SHP77 (cell line): ENCODE data around the gene CBFA2T3.

Source experiments
- DNase-seq, 2 experiments: peaks; one replicate each; lab custom pipeline; 2025; lab: John Stamatoyannopoulos, UW

The CBFA2T3 gene

DNA sequence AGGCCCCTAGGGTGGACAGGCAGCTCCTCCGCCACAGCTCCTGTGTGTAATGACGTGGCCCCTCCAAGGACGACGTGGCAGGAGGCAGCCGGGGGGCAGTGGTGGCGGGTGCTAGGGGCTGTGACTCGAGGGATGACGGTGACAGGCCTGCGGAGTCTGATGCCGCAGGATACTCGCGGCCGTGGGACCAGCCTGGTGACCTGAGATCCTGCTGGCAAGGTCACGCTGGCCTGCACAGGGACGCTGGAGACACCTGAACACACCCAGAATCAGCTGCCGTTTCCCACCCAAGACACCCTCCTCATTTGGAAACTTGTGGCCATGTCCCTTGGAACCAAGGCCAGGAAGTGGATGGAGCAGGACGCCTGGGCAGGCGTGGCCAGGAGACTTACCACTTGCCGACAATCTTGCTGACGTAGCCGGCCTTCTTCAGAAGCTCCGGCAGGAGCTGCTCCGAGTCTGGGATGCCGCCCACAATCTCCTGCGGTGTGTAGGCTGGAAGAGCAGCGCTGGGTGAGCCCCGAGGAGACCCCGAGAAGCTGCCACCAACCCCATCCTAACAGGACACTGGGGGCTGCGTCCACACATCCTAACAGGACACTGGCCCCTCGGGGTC, 136.3 kb downstream of the CBFA2T3 start:
- DNase-seq, result no peak

GRCh38 chr16:88839745-88840599, 137.0 kb downstream of the CBFA2T3 start:
- no peak for DNase-seq

- DNase-seq, result no peak
Measured at GRCh38 chr16:88839026-88839529, 137.9 kb downstream of the CBFA2T3 start.

DNA sequence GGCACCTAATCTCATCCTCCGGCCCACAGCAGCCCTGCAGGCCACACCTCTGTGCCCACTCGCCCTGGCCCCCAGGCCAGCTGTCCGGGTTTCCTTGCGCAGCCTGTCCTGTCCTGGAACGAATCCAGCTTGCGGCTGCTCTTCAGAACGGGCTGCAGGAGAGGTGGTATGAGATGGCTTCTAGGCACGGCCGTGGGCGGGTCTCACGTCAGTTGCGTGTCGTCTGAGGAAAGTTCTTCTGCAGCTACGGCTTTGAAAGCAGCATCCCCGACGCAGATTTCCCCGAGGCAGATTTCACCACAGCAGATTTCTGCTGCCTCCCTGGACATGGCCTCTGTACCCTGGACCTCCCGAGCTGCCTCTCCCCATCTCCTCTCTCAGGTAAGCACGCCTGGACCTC, 138.4 kb downstream of the CBFA2T3 start:
- no peak for DNase-seq

DNA sequence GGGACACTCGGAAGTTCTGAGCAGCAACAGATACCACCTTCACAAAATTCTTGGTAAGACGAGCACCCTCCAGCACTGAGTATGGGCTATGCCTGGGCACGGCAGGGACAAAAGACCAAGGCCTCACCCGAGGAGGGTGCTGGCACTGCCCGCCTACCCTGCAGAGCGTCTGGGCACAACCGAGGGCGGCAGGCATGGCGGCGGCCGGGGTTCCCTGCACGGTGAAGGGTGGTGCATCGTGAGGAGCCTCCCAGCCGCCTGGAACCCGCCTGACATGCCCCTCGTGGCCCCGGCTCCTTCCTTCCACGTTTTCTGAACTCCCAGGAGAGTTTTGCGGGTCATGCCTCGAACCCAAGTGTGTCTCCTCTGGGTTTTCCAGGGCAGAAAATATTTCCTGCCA, 139.2 kb downstream of the CBFA2T3 start:
- DNase-seq, result no peak

DNA sequence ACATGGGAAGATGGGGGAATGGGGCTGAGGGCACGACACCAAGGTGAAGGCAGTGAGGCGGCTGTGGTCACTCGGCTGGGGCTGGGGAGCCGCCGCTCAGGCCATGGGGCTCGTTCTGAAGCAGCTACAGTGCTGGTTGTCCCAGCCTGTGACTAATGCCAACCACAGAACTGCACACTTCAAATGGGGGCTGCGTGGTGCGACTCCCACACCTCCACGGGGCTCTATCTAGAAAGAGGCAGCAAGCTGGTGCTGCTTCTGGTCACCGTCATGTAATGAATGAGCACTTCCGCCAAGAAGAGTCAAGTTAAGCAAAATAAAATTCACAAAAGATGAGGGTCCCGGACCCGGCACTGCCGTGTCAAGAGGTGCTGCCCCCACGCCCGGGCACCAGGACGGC, 140.2 kb downstream of the CBFA2T3 start:
- DNase-seq, result no peak

GRCh38 chr16:88835818-88836217, 141.2 kb downstream of the CBFA2T3 start:
- DNase-seq, result no peak

DNA sequence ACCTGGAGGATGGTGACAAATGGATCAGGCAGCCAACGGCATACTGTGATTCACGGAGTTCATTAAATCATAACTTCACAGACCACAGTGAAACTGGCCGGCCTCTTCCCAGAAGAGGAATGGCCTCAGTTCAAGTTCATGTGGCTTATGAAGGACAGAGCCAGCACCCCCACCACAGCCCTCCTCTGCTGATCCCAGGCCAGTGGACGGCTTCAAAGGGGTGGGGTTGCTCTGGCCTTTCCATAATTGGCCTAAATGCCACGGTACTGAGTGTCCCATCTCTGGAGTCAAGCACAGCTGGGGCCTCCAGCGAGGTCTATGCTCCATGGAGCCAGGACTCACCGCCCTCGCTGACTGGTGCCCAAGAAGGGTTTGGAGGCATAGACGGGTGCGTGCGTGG, 141.6 kb downstream of the CBFA2T3 start:
- DNase-seq, result no peak

DNA sequence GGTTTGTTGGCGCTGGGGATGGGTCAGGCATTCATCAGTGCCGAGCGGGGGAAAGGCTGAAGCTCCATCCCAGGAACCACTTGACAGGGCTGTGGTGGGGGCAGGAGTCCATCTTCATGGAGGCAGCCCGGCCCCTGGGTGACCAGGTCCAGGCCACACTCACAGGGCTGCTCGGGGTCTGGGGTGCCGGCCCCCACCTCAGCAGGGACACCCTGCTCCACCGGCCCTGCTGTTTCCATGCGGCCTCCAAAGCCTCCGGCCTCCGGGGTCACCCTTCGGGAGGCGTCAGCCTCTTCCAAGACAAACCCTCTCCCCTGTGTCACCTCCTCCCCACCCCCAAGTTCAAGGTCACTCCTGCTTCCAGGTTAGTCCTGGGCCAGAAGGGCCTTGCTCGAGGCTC, 142.3 kb downstream of the CBFA2T3 start:
- no peak for DNase-seq

DNA sequence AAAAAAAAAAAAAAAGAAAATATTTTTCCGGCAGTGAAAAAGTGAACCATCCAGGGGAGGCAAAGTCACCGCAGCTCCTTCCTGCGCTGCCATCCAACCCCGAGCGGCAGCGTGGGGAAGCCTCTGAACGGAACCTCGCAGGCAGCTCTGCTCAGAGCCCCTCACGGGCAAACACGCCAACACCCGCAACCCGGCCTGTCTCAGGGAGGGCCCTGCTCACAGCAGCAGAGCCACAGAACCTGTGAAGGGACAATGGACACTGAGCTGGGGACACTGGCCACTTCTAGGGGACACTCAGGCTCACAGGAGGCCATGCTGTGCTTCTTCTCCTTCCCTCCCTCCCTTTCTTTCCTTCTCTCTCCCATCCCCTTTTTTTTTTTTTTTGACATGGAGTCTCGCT, 143.9 kb downstream of the CBFA2T3 start:
- DNase-seq, result no peak

DNA sequence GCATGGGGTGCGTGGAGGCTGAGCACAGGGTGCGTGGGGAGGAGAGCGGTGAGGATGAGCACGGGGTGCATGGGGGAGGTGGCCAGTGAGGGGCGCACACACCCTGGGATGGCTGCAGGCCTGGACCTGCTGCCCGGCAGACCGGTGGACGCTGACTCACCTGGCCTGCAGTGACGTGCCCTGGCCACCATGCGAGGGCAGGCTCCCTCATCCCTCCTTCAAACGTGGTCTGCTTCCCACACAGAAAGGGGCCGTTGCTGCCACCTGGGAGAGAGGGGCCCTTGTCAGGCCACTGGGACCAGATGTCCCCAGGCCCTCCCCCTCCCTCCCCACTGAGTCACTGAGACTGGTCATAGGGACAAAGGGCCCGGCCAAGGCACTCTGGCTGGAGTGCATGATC, 145.2 kb downstream of the CBFA2T3 start:
- DNase-seq, result no peak

DNA sequence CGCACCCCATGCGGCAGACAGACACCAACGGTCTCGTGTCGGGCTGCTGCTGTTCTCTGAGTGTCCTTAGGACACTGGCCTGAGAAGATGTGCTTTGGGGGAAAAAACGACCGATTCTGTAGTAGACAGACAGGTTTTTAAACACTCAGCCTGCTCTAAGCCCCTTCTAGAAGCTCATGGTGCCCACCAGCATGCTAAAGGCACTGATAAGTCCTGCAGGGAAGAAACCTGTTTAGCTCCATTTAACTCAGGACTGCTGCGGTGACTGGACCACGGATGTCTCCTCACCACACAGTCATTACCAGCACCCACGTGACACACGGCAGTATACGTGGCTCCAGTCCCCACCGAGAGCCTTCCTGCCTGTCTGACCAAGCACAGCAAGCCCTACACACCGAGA, 146.2 kb downstream of the CBFA2T3 start:
- no peak for DNase-seq

DNA sequence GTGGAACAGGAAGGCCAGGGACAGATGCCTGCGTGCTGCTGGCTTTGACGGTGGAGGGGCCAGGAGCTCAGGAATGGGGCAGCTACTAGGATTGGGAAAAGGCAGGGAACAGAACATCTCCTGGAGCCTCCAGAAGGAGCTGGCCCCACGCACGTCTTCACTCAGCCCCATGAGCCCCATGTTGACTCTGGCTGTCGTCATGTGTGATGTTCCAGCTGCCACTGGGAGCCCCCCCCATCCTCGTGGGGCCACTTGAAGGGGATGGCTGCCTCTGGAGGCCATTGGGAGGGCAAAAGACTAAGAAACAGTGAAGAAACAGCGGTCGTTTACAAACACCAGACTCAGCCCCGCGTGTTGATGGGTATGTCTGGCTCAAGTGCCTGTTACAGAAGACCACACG, 146.7 kb downstream of the CBFA2T3 start:
- no peak for DNase-seq

- no peak for DNase-seq
Measured at GRCh38 chr16:88828711-88829110, 148.3 kb downstream of the CBFA2T3 start.

DNA sequence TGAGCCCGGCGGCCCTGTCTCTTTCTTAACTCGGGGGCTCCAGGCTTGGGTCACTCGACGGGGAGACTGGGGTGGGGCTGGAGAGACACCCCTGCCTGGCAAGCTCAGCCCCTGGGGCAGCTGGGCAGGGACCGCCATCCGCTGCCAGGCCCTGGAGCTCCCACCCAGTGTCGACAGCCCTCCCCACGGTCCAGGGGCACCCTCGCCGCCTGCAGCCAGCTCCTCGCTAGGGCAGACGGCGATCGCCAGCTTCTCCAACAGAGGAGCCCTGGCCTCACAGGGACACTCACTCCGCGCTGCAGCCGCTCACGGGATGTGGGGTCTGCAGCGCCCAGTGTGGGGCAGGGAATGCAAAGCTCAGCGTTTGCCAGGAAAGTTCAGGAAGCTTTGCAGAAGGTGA, 149.3 kb downstream of the CBFA2T3 start:
- DNase-seq, result no peak

DNA sequence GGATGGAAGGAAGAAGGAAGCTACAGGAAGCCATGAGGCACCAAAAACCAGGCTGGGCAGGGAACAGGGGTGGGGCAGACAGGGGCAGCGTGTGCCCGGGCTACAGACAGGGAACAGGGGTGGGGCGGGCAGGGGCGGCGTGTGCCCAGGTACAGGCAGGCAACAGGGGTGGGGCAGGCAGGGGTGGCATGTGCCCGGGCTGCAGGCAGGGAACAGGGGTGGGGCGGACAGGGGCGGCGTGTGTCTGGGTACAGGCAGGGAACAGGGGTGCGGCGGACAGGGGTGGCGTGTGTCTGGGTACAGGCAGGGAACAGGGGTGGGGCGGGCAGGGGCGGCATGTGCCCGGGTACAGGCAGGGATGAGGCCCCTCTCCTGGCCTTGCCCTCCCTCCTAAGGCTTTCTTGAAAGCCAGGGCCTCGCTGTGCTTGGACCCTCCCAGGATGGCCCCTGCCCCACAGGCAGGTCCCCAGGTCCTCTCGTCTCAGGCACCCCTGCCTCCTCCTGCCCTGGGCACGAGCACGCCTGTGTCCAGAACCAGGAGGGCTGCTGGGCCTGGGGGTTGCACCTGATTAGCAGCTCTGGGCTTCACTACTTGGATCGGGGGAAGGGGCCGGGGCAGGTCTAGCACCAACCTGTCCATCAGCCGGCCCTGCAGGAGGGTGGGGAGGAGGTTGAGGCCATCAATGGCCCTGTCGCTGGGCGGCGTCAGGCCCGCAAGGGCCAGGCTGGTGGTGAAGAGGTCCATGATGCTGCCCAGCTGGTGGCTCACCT, 150.8 kb downstream of the CBFA2T3 start:
- DNase-seq, result no peak

GRCh38 chr16:88825146-88825545, 151.9 kb downstream of the CBFA2T3 start:
- DNase-seq, result no peak
